Thyroid gland (tissue), 4 donors: ENCODE results near the gene GTF3C2. TPM values are rescaled to one million over a fixed set of nuclear protein-coding genes. Genes with fewer than 3 reads are reported as not detected.
A peak's percentile ranks its signal among the peaks of the same experiment; 100 is the strongest.
"Not testable (repeated sequence)": the region's sequence is repeated elsewhere in the genome, so short reads cannot be mapped to it uniquely, and the experiment has no call there.

Experiments used
- DNase-seq, 2 donors: peaks; one replicate each; pipeline ENCODE4 v3.0.0-alpha.2; 2019
- H3K27ac ChIP-seq, 3 donors: fragments of 200-600 bp; sonication (generic); 1 replicate in 2 of 3; 2 replicates in 1 of 3; pipeline ENCODE4 v1.5.1; 2016 to 2019; ENCODE audit warnings: mild to moderate bottlenecking in 1 of 3, moderate library complexity in 1 of 3
- H3K27me3 ChIP-seq: fragments of 200-600 bp; sonication (generic); one replicate; pipeline ENCODE4 v1.5.1; 2019
- H3K36me3 ChIP-seq, 2 donors: fragments of 200-600 bp; sonication (generic); one replicate each; pipeline ENCODE4 v1.5.1; 2016 to 2019
- H3K4me1 ChIP-seq, 2 donors: fragments of 200-600 bp; sonication (generic); one replicate each; pipeline ENCODE4 v1.5.1; 2017 to 2019
- H3K4me3 ChIP-seq, 3 donors: fragments of 200-600 bp; sonication (generic); replicated peaks in 1 of 3; 1 replicate in 2 of 3; 2 replicates in 1 of 3; pipeline ENCODE4 v1.5.1; 2016; ENCODE audit warnings: mild to moderate bottlenecking in 1 of 3
- H3K9me3 ChIP-seq: fragments of 200-600 bp; sonication (generic); one replicate; pipeline ENCODE4 v1.5.1; 2017
- POLR2A ChIP-seq, 2 donors: fragments of 450-650 bp; IDR thresholded peaks; one replicate each; pipeline ENCODE4 v1.6.1; 2017; ENCODE audit warnings: antibody characterized with exemption in 2 of 2, mild to moderate bottlenecking in 2 of 2, moderate library complexity in 1 of 2
- WGBS, 2 donors: methylation state at CpG; one replicate each; pipeline ENCODE4 v1.1.5; 2017; 5-methylcytosine and 5-hydroxymethylcytosine counted together
- intact Hi-C: fragments of 100-400 bp; cut with DNase I; formaldehyde crosslinking; loops from one replicate; pipeline ENCODE4 v1.15.1; 2023
- total RNA-seq, 4 donors: library from RNA; depleted of rRNA; stranded (reverse); fragments of >200 nt; gene quantifications; one replicate each; pipeline ENCODE4 v1.2.3, GENCODE V29; 2016
- TF ChIP-seq, protein P1 (sequence below), 6 experiments: fragments of 200-600 bp in 3 of 6; fragments of 450-650 bp in 3 of 6; sonication (generic) in 3 of 6; IDR thresholded peaks; one replicate each; pipeline ENCODE4 v1.5.1; 2016 to 2019; ENCODE audit warnings: antibody characterized with exemption in 6 of 6, mild to moderate bottlenecking in 2 of 6, inconsistent platforms in 1 of 6, moderate library complexity in 1 of 6

GTF3C2 gene
- total RNA-seq, 4 donors from 2014 or later: 44.7 to 86.6 (median 51.8) TPM

DNA sequence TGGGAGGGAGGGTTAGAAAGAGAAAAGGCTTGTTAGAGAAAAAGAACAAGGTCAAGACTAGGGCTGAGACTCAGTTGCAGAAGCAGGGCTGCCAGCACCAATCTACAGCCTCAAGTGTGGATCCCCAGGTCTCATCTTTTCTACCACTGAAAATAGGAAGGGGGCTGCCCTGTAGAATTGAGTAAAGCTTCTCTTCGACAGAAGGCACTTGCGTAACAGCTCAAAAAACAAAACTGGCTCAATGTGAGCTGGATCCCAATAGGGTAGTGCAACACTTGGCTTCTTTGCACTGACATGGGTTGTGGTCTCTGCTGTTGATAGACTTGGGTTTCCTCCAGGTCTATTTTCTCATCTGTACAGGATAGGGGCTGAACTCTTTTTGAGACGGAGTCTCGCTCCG, 31.8 kb downstream of the GTF3C2 start:
- Histone ChIP-seq H3K36me3 (peaks cover 24 to 30% of the 10 kb centered on the region in 2 donors), H3K4me3 (no peak overlapping the region), H3K27ac (no peak overlapping the region), H3K4me1 (peaks cover 11 to 25% of the 10 kb centered on the region in 2 donors), H3K27me3 (no peaks in the 10 kb centered on the region), H3K9me3 (no peaks in the 10 kb centered on the region)
- TF ChIP-seq, protein P1, sequence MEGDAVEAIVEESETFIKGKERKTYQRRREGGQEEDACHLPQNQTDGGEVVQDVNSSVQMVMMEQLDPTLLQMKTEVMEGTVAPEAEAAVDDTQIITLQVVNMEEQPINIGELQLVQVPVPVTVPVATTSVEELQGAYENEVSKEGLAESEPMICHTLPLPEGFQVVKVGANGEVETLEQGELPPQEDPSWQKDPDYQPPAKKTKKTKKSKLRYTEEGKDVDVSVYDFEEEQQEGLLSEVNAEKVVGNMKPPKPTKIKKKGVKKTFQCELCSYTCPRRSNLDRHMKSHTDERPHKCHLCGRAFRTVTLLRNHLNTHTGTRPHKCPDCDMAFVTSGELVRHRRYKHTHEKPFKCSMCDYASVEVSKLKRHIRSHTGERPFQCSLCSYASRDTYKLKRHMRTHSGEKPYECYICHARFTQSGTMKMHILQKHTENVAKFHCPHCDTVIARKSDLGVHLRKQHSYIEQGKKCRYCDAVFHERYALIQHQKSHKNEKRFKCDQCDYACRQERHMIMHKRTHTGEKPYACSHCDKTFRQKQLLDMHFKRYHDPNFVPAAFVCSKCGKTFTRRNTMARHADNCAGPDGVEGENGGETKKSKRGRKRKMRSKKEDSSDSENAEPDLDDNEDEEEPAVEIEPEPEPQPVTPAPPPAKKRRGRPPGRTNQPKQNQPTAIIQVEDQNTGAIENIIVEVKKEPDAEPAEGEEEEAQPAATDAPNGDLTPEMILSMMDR (IDR thresholded peaks at IDR 0.05): no peak
- no peak for TF ChIP-seq POLR2A (IDR thresholded peaks at IDR 0.05)
- DNase-seq: no peak
- intact Hi-C loops: loop anchor here (5.0 kb wide), 1 partner anchor 33 kb away; the partner anchor contains the start of gene GTF3C2
- WGBS, 2 donors: 86 to 89% methylated on average over 5 of the region's 5 CpGs

DNA sequence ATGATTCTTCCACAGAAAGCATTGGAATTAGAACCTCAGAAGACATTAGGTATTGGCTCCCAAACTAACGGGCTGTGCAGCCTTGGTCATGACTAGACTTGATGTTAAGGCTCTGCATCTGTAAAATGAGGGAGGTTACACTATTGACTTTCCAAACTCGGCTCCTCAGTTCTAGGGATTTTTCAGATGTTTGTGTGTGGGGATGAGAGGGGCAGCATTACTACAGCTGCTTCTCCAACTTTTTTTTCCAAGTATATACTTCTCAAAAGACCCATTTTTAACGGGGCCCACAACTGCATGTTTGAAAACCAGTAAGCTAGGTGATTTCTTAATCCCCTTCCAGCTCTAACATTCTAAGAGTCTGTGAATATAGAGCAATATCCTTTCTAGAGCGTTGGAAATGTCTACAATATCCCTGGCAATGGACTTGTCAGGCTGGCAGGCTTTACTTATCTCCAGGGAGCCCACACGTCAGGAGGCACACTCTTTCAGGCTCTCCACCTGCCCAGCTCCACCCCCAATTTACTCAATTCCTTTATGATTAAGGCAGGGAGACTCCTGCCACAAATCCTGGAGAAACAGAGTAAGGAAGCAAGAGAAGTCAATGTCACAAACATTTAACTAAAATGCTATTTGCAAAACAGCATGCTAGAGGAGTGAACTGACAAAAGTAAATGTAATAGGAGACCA, 32.8 kb downstream of the GTF3C2 start:
- TF ChIP-seq, protein P1 (IDR thresholded peaks at IDR 0.05): no peak
- no peak for TF ChIP-seq POLR2A (IDR thresholded peaks at IDR 0.05)

DNA sequence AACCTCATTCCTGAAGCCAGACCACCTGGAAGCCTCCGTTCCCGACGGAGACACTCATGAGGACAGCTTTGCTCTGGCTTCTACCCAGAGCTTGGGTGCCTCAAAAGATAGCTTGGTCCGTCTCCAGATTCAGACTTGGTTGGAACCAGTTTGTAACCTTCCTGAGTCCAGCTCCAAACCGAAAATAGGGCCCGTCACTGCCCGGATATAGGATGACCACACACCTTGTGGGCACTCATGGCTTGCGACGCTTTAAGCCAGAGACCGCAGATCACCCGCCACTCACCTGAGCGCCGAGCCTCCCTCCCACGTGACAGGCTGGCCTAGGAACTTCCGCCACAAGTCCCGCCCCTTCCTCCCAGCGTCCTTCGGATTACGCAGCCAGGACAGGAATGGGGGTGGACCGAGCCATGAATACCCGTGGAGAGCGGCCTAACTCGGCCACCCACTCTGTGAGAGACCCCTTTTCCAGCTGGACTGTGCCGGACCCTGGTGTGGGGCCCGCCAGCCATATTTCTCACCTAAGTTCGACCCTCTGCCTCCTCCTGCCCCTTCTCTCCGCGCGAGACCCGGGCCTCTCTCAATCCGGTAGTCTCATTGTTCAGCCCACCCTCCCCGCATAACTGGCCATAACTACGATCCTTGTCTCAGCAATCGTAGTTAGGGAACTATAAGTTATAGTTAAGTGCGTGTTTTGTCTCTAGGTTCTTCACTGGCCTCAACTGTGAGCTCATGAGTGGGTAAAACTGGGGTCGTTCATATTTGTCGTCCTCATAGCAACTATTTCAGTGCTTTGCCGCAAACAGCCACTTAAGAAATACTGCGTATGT, 33.6 kb downstream of the GTF3C2 start, which contains the start of gene MPV17:
MPV17 (minus strand) TSS at position 332 of the 830 bp plus-strand sequence. CDS start 580 bp downstream, outside the sequence.
- intact Hi-C loops: loop anchor here (5.0 kb wide), 1 partner anchor 34 kb away; the partner anchor contains the start of gene GTF3C2
- H3K27ac ChIP-seq: peak within 1 kb of the TSS; percentile 77 to 94 (median 89)
- peak; percentile 79 to 95 for TF ChIP-seq POLR2A (IDR thresholded peaks at IDR 0.05)
- TF ChIP-seq, protein P1 (IDR thresholded peaks at IDR 0.05): no peak
- no peaks in the 10 kb centered on the region for H3K9me3 ChIP-seq
- H3K36me3 ChIP-seq: peaks cover 10 to 14% of the 10 kb centered on the region in 2 donors
- H3K4me3 ChIP-seq: peak within 1 kb of the TSS; percentile 53 to 81 (median 60)
- WGBS, 2 donors: 0 to 1% methylated on average over 27 to 35 of the region's 39 CpGs
- DNase-seq: peak; percentile 94 to 95
- peaks cover 11 to 25% of the 10 kb centered on the region in 2 donors for H3K4me1 ChIP-seq
- no peaks in the 10 kb centered on the region for H3K27me3 ChIP-seq

More for the DNA sequence above, 32.8 kb downstream of the GTF3C2 start:
- peak overlapping the region; percentile 77 to 94 (median 89) for H3K27ac ChIP-seq
- peak in 1 of 2 donors; percentile 6 for DNase-seq
- H3K4me1 ChIP-seq: peaks cover 11 to 25% of the 10 kb centered on the region in 2 donors
- H3K9me3 ChIP-seq: no peaks in the 10 kb centered on the region
- intact Hi-C loops: loop anchor here (5.0 kb wide), 1 partner anchor 34 kb away; the partner anchor contains the start of gene GTF3C2
- H3K36me3 ChIP-seq: peaks cover 14 to 21% of the 10 kb centered on the region in 2 donors
- no peaks in the 10 kb centered on the region for H3K27me3 ChIP-seq
- peak overlapping the region; percentile 53 to 81 (median 60) for H3K4me3 ChIP-seq
- 15 to 16% methylated on average over 5 of the region's 5 CpGs for WGBS, 2 donors

DNA sequence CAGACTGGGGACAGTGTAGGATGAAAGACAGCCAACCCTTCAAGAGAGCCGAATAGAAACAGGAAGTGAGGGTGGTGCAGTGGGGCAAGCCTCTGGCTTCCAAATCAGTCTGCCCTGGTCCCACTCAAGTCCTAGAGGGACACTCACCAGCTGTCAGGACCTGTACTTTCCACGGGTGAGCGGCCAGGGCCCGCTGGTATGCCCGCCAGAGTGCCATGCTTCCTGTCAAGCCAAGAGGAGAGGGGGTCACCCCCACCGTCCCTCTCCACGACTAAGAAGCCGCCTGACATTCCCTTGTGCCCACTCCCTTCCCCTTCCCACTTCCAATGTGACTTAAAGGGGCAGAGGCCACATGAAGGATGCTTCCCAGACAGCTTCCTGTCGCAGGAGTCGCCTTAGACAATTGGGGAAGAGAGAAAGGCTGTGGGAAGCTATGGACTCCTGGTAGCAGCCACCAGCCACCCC, 34.2 kb downstream of the GTF3C2 start:
- intact Hi-C loops: loop anchor here (5.0 kb wide), 1 partner anchor 35 kb away; the partner anchor contains the start of gene GTF3C2
- DNase-seq: peak; percentile 80 to 88

DNA sequence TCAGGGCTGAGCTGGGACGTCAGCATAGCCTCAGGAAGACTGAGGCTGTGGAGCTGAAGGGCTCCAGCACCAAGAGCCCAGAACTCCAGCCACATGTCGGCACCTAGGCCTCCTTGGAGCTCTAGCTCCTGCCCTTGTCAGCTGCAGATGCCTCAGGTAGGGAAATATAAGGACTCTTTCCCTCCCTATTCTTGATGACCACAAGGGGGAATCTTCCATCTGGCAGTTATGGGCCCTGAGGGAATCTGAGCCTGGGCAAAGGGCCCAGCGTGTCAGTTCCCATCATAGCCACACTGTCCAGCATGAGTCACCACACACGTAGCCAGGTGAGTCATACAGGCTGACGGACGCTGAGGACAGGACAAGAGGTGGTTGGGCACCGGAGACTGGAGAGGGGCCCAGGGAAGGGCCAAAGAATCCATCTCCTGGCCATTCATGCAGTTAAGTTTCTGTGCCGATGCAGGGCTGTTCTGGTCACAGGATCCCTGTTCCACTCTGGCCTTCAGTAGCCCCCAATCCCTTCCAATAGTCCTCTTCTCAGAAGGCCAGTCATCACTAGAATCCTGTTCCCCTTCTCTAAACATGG, 35.5 kb downstream of the GTF3C2 start:
- H3K36me3 ChIP-seq: peaks cover 0 to under 1% of the 10 kb centered on the region in 2 donors
- peak overlapping the region; percentile 13 to 94 (median 46) for H3K27ac ChIP-seq
- TF ChIP-seq, protein P1 (IDR thresholded peaks at IDR 0.05): peak; percentile 10 to 59 (median 35)
- peak in 1 of 2 donors; percentile 45 for TF ChIP-seq POLR2A (IDR thresholded peaks at IDR 0.05)
- WGBS, 2 donors: 28 to 38% methylated on average over 7 to 8 of the region's 8 CpGs
- DNase-seq: peak; percentile 91 to 93
- no peak overlapping the region for H3K4me3 ChIP-seq
- peaks cover 11 to 25% of the 10 kb centered on the region in 2 donors for H3K4me1 ChIP-seq
- intact Hi-C loops: loop anchor here (5.0 kb wide), 1 partner anchor 36 kb away; the partner anchor contains the start of gene GTF3C2
- no peaks in the 10 kb centered on the region for H3K9me3 ChIP-seq
- no peaks in the 10 kb centered on the region for H3K27me3 ChIP-seq

More for the DNA sequence above, 34.2 kb downstream of the GTF3C2 start:
- H3K4me3 ChIP-seq: peak overlapping the region; percentile 53 to 81 (median 60)
- H3K36me3 ChIP-seq: peaks cover 6 to 10% of the 10 kb centered on the region in 2 donors
- 1 to 3% methylated on average over 7 to 10 of the region's 10 CpGs for WGBS, 2 donors
- no peaks in the 10 kb centered on the region for H3K9me3 ChIP-seq
- no peak for TF ChIP-seq POLR2A (IDR thresholded peaks at IDR 0.05)
- H3K27me3 ChIP-seq: no peaks in the 10 kb centered on the region
- H3K4me1 ChIP-seq: peaks cover 11 to 25% of the 10 kb centered on the region in 2 donors
- H3K27ac ChIP-seq: peak overlapping the region; percentile 77 to 94 (median 89)

DNA sequence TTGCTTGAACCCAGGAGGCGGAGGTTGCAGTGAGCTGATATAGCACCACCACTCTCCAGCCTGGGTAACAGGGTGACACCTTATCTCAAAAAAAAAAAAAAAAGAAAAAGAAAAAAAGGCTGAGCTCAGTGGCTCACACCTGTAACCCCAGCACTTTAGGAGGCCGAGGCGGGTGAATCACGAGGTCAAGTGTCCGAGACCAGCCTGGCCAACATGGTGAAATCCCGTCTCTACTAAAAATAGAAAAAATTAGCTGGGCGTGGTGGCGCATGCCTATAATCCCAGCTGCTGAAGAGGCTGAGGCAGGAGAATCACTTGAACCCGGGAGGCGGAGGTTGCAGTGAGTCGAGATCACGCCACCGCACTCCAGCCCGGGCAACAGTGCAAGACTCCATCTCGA, 36.7 kb downstream of the GTF3C2 start:
- H3K27me3 ChIP-seq, DNase-seq, H3K4me3 ChIP-seq, H3K9me3 ChIP-seq, H3K27ac ChIP-seq, H3K36me3 ChIP-seq: not testable (repeated sequence)
- H3K4me1 ChIP-seq: peaks cover 11 to 25% of the 10 kb centered on the region in 2 donors
- intact Hi-C loops: loop anchor here (5.0 kb wide), 1 partner anchor 37 kb away; the partner anchor contains the start of gene GTF3C2
- WGBS, 2 donors: 92 to 96% methylated on average over 15 of the region's 15 CpGs
